GM12873 (cell line): ENCODE measurements around the gene GLDC.

Experiments used
- TF ChIP-seq, protein P1 (sequence below): IDR thresholded peaks from 2 replicates; pipeline ENCODE4 v1.5.1; 2012; ENCODE audit warnings: low read depth, mild to moderate bottlenecking, moderate library complexity, low read length, control low read depth; ENCODE audit not compliant: insufficient read depth; ENCODE audit errors: missing control alignments

The GLDC gene

GRCh38 chr9:6522263-6522662, 123.3 kb downstream of the GLDC start:
- TF ChIP-seq, protein P1, sequence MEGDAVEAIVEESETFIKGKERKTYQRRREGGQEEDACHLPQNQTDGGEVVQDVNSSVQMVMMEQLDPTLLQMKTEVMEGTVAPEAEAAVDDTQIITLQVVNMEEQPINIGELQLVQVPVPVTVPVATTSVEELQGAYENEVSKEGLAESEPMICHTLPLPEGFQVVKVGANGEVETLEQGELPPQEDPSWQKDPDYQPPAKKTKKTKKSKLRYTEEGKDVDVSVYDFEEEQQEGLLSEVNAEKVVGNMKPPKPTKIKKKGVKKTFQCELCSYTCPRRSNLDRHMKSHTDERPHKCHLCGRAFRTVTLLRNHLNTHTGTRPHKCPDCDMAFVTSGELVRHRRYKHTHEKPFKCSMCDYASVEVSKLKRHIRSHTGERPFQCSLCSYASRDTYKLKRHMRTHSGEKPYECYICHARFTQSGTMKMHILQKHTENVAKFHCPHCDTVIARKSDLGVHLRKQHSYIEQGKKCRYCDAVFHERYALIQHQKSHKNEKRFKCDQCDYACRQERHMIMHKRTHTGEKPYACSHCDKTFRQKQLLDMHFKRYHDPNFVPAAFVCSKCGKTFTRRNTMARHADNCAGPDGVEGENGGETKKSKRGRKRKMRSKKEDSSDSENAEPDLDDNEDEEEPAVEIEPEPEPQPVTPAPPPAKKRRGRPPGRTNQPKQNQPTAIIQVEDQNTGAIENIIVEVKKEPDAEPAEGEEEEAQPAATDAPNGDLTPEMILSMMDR, result no peak

DNA sequence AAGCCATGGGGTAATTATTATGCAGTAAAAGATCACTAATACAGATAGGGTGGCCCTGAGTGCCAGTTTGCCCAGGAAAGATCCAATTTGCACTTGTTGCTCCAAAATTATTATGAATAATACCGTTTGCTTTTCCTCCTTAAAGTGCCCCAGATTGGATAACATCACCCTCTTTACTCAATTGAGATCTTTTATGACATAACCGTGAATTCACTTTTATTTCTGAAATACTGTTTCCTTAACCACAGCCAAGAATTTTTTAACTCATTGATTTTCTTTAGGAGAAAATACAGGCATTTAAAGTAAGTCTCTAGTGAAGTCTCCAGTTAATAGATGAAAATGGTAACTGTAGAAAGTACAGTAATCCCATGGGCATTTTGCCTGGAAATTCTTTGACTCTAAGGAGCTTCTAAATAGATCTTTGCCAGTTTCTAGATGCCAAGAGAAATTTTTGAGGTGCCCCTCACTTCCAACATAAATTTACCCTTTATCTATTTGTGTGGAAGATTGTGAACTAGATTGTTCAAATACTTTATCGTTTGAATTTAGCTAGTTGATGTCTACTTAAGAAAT, 133.4 kb downstream of the GLDC start:
- TF ChIP-seq, protein P1, result no peak

- TF ChIP-seq, protein P1, result no peak
Observed at GRCh38 chr9:6506571-6506970, 139.0 kb downstream of the GLDC start.

- TF ChIP-seq, protein P1, result no peak
Observed at GRCh38 chr9:6502399-6502798, 143.1 kb downstream of the GLDC start.

DNA sequence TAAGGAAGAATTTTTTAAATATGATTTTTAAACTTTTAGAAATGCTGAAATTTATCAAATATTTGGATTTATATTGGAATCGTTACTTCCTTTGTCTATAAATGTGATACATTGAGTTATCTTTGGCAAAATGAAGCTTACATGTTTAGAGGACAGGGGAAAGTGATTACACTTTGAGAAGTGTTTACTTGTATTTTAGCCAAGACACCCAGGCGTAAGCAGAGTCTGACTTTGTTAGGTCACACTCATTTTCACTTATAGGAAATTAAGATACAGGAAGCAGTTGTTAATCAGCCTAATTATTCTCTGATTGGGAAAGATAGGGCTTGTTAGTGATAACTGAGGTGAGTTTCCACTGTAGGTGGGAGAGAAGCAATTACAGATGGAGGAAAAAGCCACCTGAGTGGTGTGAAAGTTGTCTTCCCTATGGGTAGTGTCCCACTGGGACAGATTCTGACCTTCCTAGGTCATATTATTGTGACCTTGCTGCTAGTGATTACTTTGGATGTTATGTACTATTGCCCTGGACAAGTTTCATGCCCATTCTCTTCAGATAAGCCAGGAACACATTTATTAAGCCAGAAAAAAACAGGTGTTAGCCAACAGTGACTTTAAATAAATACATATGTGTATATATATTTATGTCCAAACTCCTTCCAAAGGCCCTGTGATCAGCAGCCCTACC, 143.9 kb downstream of the GLDC start:
- TF ChIP-seq, protein P1, result no peak

DNA sequence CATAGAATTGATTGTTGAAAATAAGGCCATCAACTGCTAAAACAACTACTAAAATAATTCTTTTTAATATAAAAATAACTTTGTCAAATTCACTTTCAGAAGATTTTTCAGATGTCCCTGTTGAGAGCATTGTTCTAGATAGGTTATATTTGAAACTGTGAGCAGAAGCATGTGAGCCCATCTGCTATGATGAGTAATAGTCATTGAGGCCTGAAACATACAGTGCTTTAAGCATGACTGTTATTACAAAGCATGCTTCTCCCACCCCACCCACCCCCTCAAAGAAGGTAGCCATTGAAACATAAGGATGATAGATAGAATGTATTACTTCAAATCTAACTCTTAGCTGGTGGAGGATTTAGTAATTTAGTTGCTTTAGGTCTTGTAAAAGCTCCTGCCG, 146.5 kb downstream of the GLDC start:
- TF ChIP-seq, protein P1, result no peak

- TF ChIP-seq, protein P1, result no peak
Observed at GRCh38 chr9:6495466-6495865, 150.1 kb downstream of the GLDC start.
